T-helper 9 cell (primary cell): ENCODE measurements around the gene SUSD2.
A peak's percentile ranks its signal among the peaks of the same experiment; 100 is the strongest.

ENCODE experiments used
- DNase-seq: peaks from one replicate; pipeline ENCODE4 v3.0.0-alpha.2; 2020

The SUSD2 gene

GRCh38 chr22:24153353-24153752 lies 27.9 kb upstream of the SUSD2 start:
- DNase-seq: no peak

- DNase-seq: no peak
These were observed 27.3 kb upstream of the SUSD2 start for GRCh38 chr22:24153959-24154358.

GRCh38 chr22:24154826-24155225 lies 26.5 kb upstream of the SUSD2 start:
- no peak for DNase-seq

GRCh38 chr22:24155627-24156140 lies 25.6 kb upstream of the SUSD2 start:
- DNase-seq: peak; percentile 21

GRCh38 chr22:24156141-24156912 lies 25.0 kb upstream of the SUSD2 start:
- peak; percentile 53 for DNase-seq

- DNase-seq: peak; percentile 86
These were observed 24.1 kb upstream of the SUSD2 start for GRCh38 chr22:24156913-24157821.

GRCh38 chr22:24157822-24158135 lies 23.5 kb upstream of the SUSD2 start:
- no peak for DNase-seq

- no peak for DNase-seq
These were observed 21.6 kb upstream of the SUSD2 start for GRCh38 chr22:24159650-24160049.

GRCh38 chr22:24160546-24160945 lies 20.7 kb upstream of the SUSD2 start:
- DNase-seq: no peak

GRCh38 chr22:24161485-24161884 lies 19.8 kb upstream of the SUSD2 start:
- no peak for DNase-seq

- no peak for DNase-seq
These were observed 19.4 kb upstream of the SUSD2 start for GRCh38 chr22:24161909-24162308.

GRCh38 chr22:24162436-24162835 lies 18.9 kb upstream of the SUSD2 start:
- DNase-seq: no peak

GRCh38 chr22:24164243-24164642 lies 17.0 kb upstream of the SUSD2 start:
- DNase-seq: no peak

- DNase-seq: no peak
These were observed 16.3 kb upstream of the SUSD2 start for GRCh38 chr22:24164940-24165339.

- no peak for DNase-seq
These were observed 15.6 kb upstream of the SUSD2 start for GRCh38 chr22:24165673-24166072.

GRCh38 chr22:24166811-24167210 lies 14.5 kb upstream of the SUSD2 start:
- DNase-seq: no peak

- no peak for DNase-seq
These were observed 11.7 kb upstream of the SUSD2 start for GRCh38 chr22:24169439-24170058.

GRCh38 chr22:24170188-24170587 lies 11.1 kb upstream of the SUSD2 start:
- DNase-seq: no peak

GRCh38 chr22:24170632-24171031 lies 10.7 kb upstream of the SUSD2 start:
- no peak for DNase-seq

GRCh38 chr22:24171822-24172221 lies 9.5 kb upstream of the SUSD2 start:
- no peak for DNase-seq

GRCh38 chr22:24175160-24175808 lies 6.0 kb upstream of the SUSD2 start:
- peak; percentile 56 for DNase-seq

GRCh38 chr22:24176040-24176439 lies 5.2 kb upstream of the SUSD2 start:
- no peak for DNase-seq

- no peak for DNase-seq
These were observed 4.7 kb upstream of the SUSD2 start for GRCh38 chr22:24176630-24177029.
